Measurements from ENCODE around the gene LRMDA. TPM values are rescaled to one million over a fixed set of nuclear protein-coding genes. Genes with fewer than 3 reads are reported as not detected.
"Not testable (repeated sequence)": the region's sequence is repeated elsewhere in the genome, so short reads cannot be mapped to it uniquely, and the experiment has no call there.

Gene LRMDA
- total RNA-seq, 1 experiment from 2014 or later, result not detected

GRCh38 chr10:76043261-76043660 is 611.8 kb downstream of the LRMDA start:
- no peak for DNase-seq (ENCODE audit: low read depth)

GRCh38 chr10:76044751-76045150 is 613.3 kb downstream of the LRMDA start:
- DNase-seq (ENCODE audit: low read depth), result no peak

DNA sequence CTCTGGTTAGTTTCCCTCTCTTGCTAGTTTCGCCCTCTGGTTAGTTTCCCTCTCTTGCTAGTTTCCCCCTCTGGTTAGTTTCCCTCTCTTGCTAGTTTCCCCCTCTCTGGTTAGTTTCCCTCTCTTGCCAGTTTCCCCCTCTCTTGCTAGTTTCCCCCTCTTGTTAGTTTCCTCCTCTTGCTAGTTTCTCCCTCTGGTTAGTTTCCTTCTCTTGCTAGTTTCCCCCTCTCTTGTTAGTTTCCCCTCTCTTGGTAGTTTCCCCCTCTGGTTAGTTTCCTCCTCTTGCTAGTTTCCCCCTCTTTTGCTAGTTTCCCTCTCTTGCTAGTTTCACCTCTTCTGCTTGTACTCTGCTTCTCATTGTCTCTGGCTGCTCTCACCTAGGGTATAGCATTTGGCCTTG is 613.8 kb downstream of the LRMDA start:
- no peak for DNase-seq (ENCODE audit: low read depth)

DNA sequence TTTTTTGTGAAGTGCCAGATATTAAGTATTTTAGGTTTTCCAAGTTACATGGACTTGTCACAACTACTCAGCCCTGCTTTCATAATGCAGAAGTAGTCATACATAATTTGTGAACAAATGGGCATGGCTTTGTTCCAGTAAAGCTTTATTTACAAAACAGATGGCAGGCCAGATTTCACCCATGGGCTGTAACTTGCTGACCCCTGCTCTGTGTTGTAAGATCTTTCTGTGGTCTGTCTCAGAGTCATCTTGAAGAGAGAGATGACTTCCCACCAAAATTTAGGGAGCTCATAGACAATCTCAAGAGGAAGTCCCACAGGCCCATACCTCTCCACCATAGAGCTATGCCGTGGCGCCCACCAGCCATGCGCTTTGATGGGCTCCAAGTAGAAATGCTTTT is 616.1 kb downstream of the LRMDA start:
- no peak for DNase-seq (ENCODE audit: low read depth)

DNA sequence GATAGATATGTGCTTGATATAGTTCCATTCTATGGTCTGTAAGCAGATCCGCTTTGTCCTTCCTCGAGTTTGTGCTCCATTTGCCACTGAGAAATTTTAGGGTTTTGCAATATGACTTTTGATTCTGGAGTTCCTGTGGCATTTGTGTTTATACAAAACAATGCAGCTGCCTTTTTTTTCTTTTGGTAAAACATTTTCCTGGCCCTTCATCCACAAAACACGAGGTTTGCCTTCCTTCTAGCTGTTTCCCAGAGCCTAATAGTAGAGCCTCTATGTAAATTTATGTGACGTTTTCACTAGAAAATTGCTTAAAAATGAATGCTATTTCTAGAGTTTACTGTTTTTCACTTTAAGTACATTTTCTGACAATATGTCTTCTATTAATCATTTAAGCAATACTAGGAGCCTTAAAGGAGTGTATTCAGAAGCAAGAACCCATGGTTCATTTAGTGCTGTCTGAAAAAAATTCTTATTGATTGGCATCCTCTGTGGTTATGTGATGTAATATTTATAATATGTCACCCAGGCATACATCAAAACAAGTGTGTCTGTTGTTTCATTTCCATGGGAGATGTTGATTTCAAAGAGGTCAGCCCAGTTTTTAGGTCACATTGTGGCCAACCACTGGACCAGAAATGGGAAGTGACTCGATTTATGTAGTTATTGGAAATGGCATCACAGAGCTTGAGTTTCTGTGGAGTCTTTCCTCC is 618.3 kb downstream of the LRMDA start:
- DNase-seq (ENCODE audit: low read depth), result no peak

DNA sequence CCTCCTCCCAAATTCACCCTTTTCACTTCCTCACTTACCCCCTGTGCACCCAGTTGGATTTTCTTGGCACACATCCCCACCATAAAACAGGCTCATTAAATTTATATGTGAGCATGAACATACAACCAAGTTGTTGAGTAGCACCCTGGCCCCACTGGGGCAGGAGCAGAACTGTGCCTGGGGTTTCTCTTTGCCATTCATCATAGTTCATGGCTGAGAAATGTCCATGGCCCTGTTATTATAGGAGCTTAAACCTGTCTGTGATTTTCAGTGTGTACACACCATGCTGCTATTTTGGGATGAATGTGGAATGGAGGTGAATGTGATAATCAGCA is 618.8 kb downstream of the LRMDA start:
- DNase-seq (ENCODE audit: low read depth), result no peak

GRCh38 chr10:76051007-76051936 is 619.8 kb downstream of the LRMDA start:
- no peak for DNase-seq (ENCODE audit: low read depth)

- DNase-seq (ENCODE audit: low read depth), result no peak
Observed at GRCh38 chr10:76052682-76053503, 621.5 kb downstream of the LRMDA start.

GRCh38 chr10:76055466-76055865 is 624.0 kb downstream of the LRMDA start:
- DNase-seq (ENCODE audit: low read depth), result no peak

DNA sequence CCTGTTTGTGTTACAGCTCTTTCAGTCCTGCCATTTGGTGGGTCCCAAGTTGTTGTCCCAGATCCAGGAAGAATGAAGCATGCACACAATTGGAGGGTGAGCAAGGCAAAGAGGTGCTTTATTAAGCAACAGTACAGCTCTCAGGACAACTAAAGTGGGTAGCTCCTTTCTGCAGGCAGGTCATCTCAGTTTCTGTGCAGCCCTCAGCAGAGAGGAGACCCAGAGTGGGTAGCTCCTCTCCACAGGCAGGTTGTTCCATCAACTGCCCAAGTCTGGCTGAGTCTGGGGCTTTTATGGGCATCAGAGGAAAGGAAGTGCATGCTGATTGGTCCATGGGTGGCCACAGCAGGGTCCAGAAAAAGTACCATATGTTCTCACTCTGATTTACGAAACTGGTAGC is 624.5 kb downstream of the LRMDA start:
- DNase-seq (ENCODE audit: low read depth), result no peak

DNA sequence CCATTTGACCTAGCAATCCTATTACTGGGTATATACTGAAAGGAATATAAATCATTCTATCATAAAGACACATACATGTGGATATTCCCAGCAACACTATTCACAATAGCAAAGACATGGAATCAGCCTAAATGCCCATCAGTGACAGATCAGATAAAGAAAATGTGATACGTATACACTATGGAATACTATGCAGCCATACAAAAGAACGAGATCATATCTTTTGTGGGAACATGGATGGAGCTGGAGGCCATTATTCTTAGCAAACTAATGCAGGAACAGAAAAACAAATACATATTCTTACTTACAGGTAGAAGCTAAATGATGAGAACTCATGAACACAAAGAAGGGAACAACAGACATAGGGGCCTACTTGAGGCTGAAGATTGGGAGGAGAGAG is 629.6 kb downstream of the LRMDA start:
- not testable (repeated sequence) for DNase-seq (ENCODE audit: low read depth)

GRCh38 chr10:76066457-76066856 is 635.0 kb downstream of the LRMDA start:
- no peak for DNase-seq (ENCODE audit: low read depth)

- no peak for DNase-seq (ENCODE audit: low read depth)
Observed at GRCh38 chr10:76067447-76067846, 636.0 kb downstream of the LRMDA start.

- no peak for DNase-seq (ENCODE audit: low read depth)
Observed at GRCh38 chr10:76068856-76069255, 637.4 kb downstream of the LRMDA start.

- no peak for DNase-seq (ENCODE audit: low read depth)
Observed at GRCh38 chr10:76070916-76071315, 639.5 kb downstream of the LRMDA start.

- no peak for DNase-seq (ENCODE audit: low read depth)
Observed at GRCh38 chr10:76071653-76072365, 640.4 kb downstream of the LRMDA start.

DNA sequence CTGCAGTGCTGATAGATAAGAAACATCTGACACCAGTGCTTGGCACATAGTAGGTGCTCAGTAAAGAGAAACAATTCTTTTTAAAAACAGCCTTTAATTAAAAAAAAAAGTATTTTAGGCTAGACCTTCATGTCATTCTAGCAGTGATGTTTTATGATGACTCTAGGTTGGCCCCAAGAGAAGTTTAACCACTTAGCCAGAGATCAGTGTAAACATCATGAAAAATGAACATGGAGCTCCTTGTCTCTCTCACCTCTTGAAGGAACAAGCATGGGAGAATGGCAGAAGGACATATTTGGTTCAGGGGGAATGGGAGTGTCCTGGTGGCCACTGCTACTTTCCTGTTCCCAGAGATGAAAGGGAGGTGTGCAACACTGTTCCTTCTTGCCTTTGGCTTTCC is 641.0 kb downstream of the LRMDA start:
- no peak for DNase-seq (ENCODE audit: low read depth)

DNA sequence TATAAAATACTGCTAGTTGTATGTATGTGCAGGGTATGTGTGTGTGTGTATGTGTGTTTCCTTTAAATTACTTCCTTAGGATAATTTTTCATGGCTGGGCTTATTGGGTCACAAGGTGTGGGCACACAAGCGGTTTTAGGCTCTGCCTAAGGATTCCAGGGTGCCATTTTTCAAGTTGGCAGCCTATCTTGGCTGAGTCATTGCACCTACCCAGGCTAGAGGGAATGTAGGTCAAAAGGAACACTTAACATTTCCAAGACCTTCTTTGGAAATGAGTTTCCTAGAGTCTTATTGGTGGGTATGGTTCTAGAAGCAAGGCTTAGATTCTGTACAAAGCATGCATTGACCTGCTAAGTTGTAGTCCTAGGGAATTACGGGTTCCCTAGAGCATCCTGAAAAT is 642.1 kb downstream of the LRMDA start:
- peak; percentile 40 for DNase-seq (ENCODE audit: low read depth)

DNA sequence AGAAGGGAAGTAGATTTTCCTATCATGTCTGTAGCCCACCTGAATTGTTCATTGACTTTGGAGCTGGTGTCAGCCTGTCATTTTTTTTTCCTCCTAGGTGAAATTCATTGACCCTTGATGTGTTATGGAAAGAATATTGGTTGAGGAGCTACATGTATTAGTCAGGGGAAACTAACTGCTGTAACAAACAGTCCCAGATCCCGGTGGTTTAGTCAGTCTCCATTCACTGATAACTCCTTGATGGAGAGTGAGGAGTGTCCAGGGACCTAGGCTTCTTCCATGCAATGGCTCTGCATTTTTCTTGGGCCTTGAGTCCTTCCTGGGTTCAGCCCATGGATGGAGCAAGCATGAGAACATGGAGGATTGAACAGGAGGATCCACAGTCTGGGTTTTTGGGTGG is 643.2 kb downstream of the LRMDA start:
- no peak for DNase-seq (ENCODE audit: low read depth)

- no peak for DNase-seq (ENCODE audit: low read depth)
Observed at GRCh38 chr10:76080451-76080850, 649.0 kb downstream of the LRMDA start.

GRCh38 chr10:76080991-76081390 is 649.6 kb downstream of the LRMDA start:
- peak; percentile 64 for DNase-seq (ENCODE audit: low read depth)

- no peak for DNase-seq (ENCODE audit: low read depth)
Observed at GRCh38 chr10:76082232-76082631, 650.8 kb downstream of the LRMDA start.

Data from Daoy (cell line).